ENCODE measurements around the gene FRMD4A.
"Not testable (repeated sequence)": the region's sequence is repeated elsewhere in the genome, so short reads cannot be mapped to it uniquely, and the experiment has no call there.

FRMD4A gene

GRCh38 chr10:13788711-13789447 lies 541.8 kb downstream of the FRMD4A start:
- DNase-seq (ENCODE audit: low read depth in 2 of 2) = no peak

GRCh38 chr10:13788320-13788600 lies 542.5 kb downstream of the FRMD4A start:
- no peak for DNase-seq (ENCODE audit: low read depth in 2 of 2)

GRCh38 chr10:13787015-13787421 lies 543.7 kb downstream of the FRMD4A start:
- DNase-seq (ENCODE audit: low read depth in 2 of 2) = peak; percentile 59

GRCh38 chr10:13784067-13784466 lies 546.7 kb downstream of the FRMD4A start:
- DNase-seq (ENCODE audit: low read depth in 2 of 2) = no peak

- DNase-seq (ENCODE audit: low read depth in 2 of 2) = no peak
Measured at GRCh38 chr10:13779748-13780147, 551.0 kb downstream of the FRMD4A start.

GRCh38 chr10:13778693-13778960 lies 552.1 kb downstream of the FRMD4A start:
- not testable (repeated sequence) for DNase-seq (ENCODE audit: low read depth in 2 of 2)

GRCh38 chr10:13776861-13777311 lies 553.8 kb downstream of the FRMD4A start:
- DNase-seq (ENCODE audit: low read depth in 2 of 2) = no peak

GRCh38 chr10:13775786-13776775 lies 554.6 kb downstream of the FRMD4A start:
- DNase-seq (ENCODE audit: low read depth in 2 of 2) = no peak

GRCh38 chr10:13774303-13774893 lies 556.3 kb downstream of the FRMD4A start:
- no peak for DNase-seq (ENCODE audit: low read depth in 2 of 2)

GRCh38 chr10:13773496-13774170 lies 557.1 kb downstream of the FRMD4A start:
- DNase-seq (ENCODE audit: low read depth in 2 of 2) = no peak

- DNase-seq (ENCODE audit: low read depth in 2 of 2) = no peak
Measured at GRCh38 chr10:13773043-13773442, 557.7 kb downstream of the FRMD4A start.

- DNase-seq (ENCODE audit: low read depth in 2 of 2) = no peak
Measured at GRCh38 chr10:13771992-13772391, 558.7 kb downstream of the FRMD4A start.

- DNase-seq (ENCODE audit: low read depth in 2 of 2) = no peak
Measured at GRCh38 chr10:13770760-13771493, 559.8 kb downstream of the FRMD4A start.

- no peak for DNase-seq (ENCODE audit: low read depth in 2 of 2)
Measured at GRCh38 chr10:13769946-13770345, 560.8 kb downstream of the FRMD4A start.

- DNase-seq (ENCODE audit: low read depth in 2 of 2) = no peak
Measured at GRCh38 chr10:13767676-13768178, 563.0 kb downstream of the FRMD4A start.

- not testable (repeated sequence) for DNase-seq (ENCODE audit: low read depth in 2 of 2)
Measured at GRCh38 chr10:13767148-13767547, 563.6 kb downstream of the FRMD4A start.

- no peak for DNase-seq (ENCODE audit: low read depth in 2 of 2)
Measured at GRCh38 chr10:13765641-13766341, 564.9 kb downstream of the FRMD4A start.

- no peak for DNase-seq (ENCODE audit: low read depth in 2 of 2)
Measured at GRCh38 chr10:13761490-13762091, 569.1 kb downstream of the FRMD4A start.

GRCh38 chr10:13759168-13759567 lies 571.6 kb downstream of the FRMD4A start:
- no peak for DNase-seq (ENCODE audit: low read depth in 2 of 2)

- DNase-seq (ENCODE audit: low read depth in 2 of 2) = no peak
Measured at GRCh38 chr10:13758756-13759155, 572.0 kb downstream of the FRMD4A start.

All from stimulated activated CD4-positive, alpha-beta T cell treated with anti-CD3 and anti-CD28 coated beads, Interleukin-15, amount 100 ng/mL, for 48 hours (primary cell).